GM12878 (cell line): Measurements from ENCODE around the gene ADAMTS4. TPM values are rescaled to one million over a fixed set of nuclear protein-coding genes. Genes with fewer than 3 reads are reported as not detected.

Experiments
- ATAC-seq: fragments of 200-7000 bp; cut with Tn5 transposase; 3 replicates; pipeline ENCODE4 v1.9.1; 2020; ENCODE audit warnings: mild to moderate bottlenecking, moderate library complexity
- BruUV-seq: library from RNA; stranded (reverse); fragments of 400-500 nt; replicated peaks from 2 replicates; lab custom pipeline; 2021; lab: Mats Ljungman, UMichigan
- CTCF ChIA-PET: fragments of 300-600 bp; sonication (Branson Sonifier 250); formaldehyde crosslinking; extraction: SDS; loops from one replicate; lab custom pipeline; 2021; ENCODE audit warnings: inconsistent platforms; lab: Yijun Ruan, JAX
- POLR2A ChIA-PET: fragments of 350-600 bp; formaldehyde crosslinking; extraction: SDS; loops from one replicate; lab custom pipeline; 2021; ENCODE audit warnings: inconsistent platforms; lab: Charles Lee
- RAD21 ChIA-PET: fragments of 300-600 bp; sonication (Branson Sonifier 250); formaldehyde crosslinking; loops from one replicate; lab custom pipeline; 2023; ENCODE audit warnings: antibody characterized with exemption; ENCODE audit not compliant: unreplicated experiment; lab: Charles Lee
- SMC1A ChIA-PET: fragments of 300-600 bp; sonication (Branson Sonifier 250); formaldehyde crosslinking; loops from one replicate; lab custom pipeline; 2023; ENCODE audit not compliant: unreplicated experiment, uncharacterized antibody; lab: Charles Lee
- DNase-seq: peaks from one replicate; pipeline ENCODE4 v3.0.0-alpha.2; 2011; ENCODE audit warnings: low read depth, low spot score
- FAIRE-seq: peaks from 3 replicates; lab custom pipeline; 2011; peaks lifted over from hg19 to GRCh38; lab: Jason Lieb, UNC
- H2AFZ ChIP-seq: 2 replicates; pipeline ENCODE4 v1.6.0; 2011; ENCODE audit warnings: low read depth, low read length, control low read depth; ENCODE audit not compliant: control insufficient read depth
- H3K27ac ChIP-seq: 2 replicates; pipeline ENCODE4 v1.5.1; 2011; ENCODE audit warnings: control low read depth; ENCODE audit not compliant: control insufficient read depth, insufficient read depth
- H3K27me3 ChIP-seq, 2 experiments: replicated peaks in 1 of 2; 2 replicates each; pipeline versions ENCODE4 v1.6.0 to v1.6.1; 2011; ENCODE audit warnings: low read length in 1 of 2; ENCODE audit not compliant: control insufficient read depth in 2 of 2, insufficient read depth in 2 of 2
- H3K36me3 ChIP-seq, 2 experiments: 2 replicates each; pipeline ENCODE4 v1.5.1; 2011; ENCODE audit warnings: low read length in 1 of 2; ENCODE audit not compliant: control insufficient read depth in 2 of 2, insufficient read depth in 2 of 2
- H3K4me1 ChIP-seq: 2 replicates; pipeline ENCODE4 v1.6.1; 2011; ENCODE audit warnings: mild to moderate bottlenecking, low read length, moderate library complexity, mixed read lengths; ENCODE audit not compliant: control insufficient read depth, insufficient read depth
- H3K4me2 ChIP-seq: 2 replicates; pipeline ENCODE4 v1.6.0; 2011; ENCODE audit warnings: control low read depth; ENCODE audit not compliant: control insufficient read depth, insufficient read depth
- H3K4me3 ChIP-seq: fragments of 200-600 bp; sonication (generic); 2 replicates; pipeline ENCODE4 v1.5.1; 2016
- H3K79me2 ChIP-seq: 2 replicates; pipeline ENCODE4 v1.6.0; 2011; ENCODE audit warnings: low read length; ENCODE audit not compliant: control insufficient read depth, insufficient read depth
- H3K9ac ChIP-seq: 2 replicates; pipeline ENCODE4 v1.8.0; 2011; ENCODE audit warnings: low read length, control low read depth, mixed read lengths; ENCODE audit not compliant: control insufficient read depth, insufficient read depth
- H3K9me3 ChIP-seq: replicated peaks from 3 replicates; pipeline ENCODE4 v1.5.1; 2011; ENCODE audit warnings: mild to moderate bottlenecking, low read length; ENCODE audit not compliant: control insufficient read depth, insufficient read depth
- H4K20me1 ChIP-seq: 2 replicates; pipeline ENCODE4 v1.6.0; 2011; ENCODE audit not compliant: control insufficient read depth, insufficient read depth
- ATF7 ChIP-seq: fragments of 450-650 bp; IDR thresholded peaks from 2 replicates; pipeline ENCODE4 v1.6.1; 2016; ENCODE audit warnings: low read depth, mild to moderate bottlenecking
- BACH1 ChIP-seq: fragments of 450-650 bp; IDR thresholded peaks from 2 replicates; pipeline ENCODE4 v1.6.1; 2017; ENCODE audit warnings: mild to moderate bottlenecking, borderline replicate concordance
- E2F4 ChIP-seq: IDR thresholded peaks from 2 replicates; pipeline ENCODE4 v1.6.1; 2012; ENCODE audit warnings: low read depth, low read length, improper control_type of control experiment
- GABPA ChIP-seq: IDR thresholded peaks from 2 replicates; pipeline ENCODE4 v1.6.1; 2014; ENCODE audit warnings: antibody characterized with exemption, low read depth, mild to moderate bottlenecking, inconsistent platforms
- IRF3 ChIP-seq: fragments of 450-650 bp; IDR thresholded peaks from 2 replicates; pipeline ENCODE4 v1.6.1; 2014; ENCODE audit warnings: mild to moderate bottlenecking
- LARP7 ChIP-seq: fragments of 450-650 bp; IDR thresholded peaks from 2 replicates; pipeline ENCODE4 v1.6.1; 2017; ENCODE audit warnings: mild to moderate bottlenecking
- MEF2A ChIP-seq: IDR thresholded peaks from 2 replicates; pipeline ENCODE4 v1.6.1; 2011; ENCODE audit warnings: low read depth, mild to moderate bottlenecking, low read length, moderate library complexity; ENCODE audit not compliant: insufficient read depth
- NFYA ChIP-seq: IDR thresholded peaks from 2 replicates; pipeline ENCODE4 v1.6.1; 2011; ENCODE audit warnings: low read depth, mild to moderate bottlenecking, low read length, improper control_type of control experiment, borderline replicate concordance
- TCF12 ChIP-seq: IDR thresholded peaks from 2 replicates; pipeline ENCODE4 v1.6.1; 2011; ENCODE audit warnings: low read depth, mild to moderate bottlenecking, low read length
- ZBED1 ChIP-seq: IDR thresholded peaks from 2 replicates; pipeline ENCODE4 v1.6.1; 2016; ENCODE audit warnings: borderline replicate concordance
- ZBTB4 ChIP-seq: fragments of 450-650 bp; formaldehyde crosslinking; IDR thresholded peaks from 2 replicates; pipeline ENCODE4 v1.4.0; 2022; ENCODE audit warnings: mild to moderate bottlenecking, moderate library complexity
- ZBTB40 ChIP-seq: fragments of 450-650 bp; IDR thresholded peaks from 2 replicates; pipeline ENCODE4 v1.6.1; 2016; ENCODE audit warnings: mild to moderate bottlenecking, moderate library complexity, borderline replicate concordance
- WGBS: methylation state at CpG from one replicate; pipeline ENCODE4 v1.1.6; 2016; ENCODE audit warnings: low lambda C conversion rate; ENCODE audit not compliant: insufficient replicate concordance, insufficient coverage; ENCODE audit errors: missing lambda C conversion rate; 5-methylcytosine and 5-hydroxymethylcytosine counted together
- in situ Hi-C: fragments of 300-500 bp; cut with MboI; formaldehyde crosslinking; loops from 9 replicates; pipeline ENCODE4 v1.14.3; 2018; ENCODE audit warnings: mixed read lengths
- intact Hi-C: fragments of 100-400 bp; cut with micrococcal nuclease; formaldehyde crosslinking; loops from one replicate; pipeline ENCODE4 v1.14.2; 2022; ENCODE audit not compliant: unreplicated experiment
- polyA plus RNA-seq, 11 experiments: library from polyadenylated mRNA; depleted of rRNA in 4 of 11; unstranded in 6 of 11; stranded (reverse) in 5 of 11; fragments of >200 nt; fragmentation: Nextera tagmentation in 4 of 11; fragmentation: Illumina TruSeq in 1 of 11; extraction: Ambion mirVana in 4 of 11; extraction: Trizol in 1 of 11; gene quantifications; 1 replicate in 1 of 11; 2 replicates in 10 of 11; pipeline versions ENCODE4 v1.2.1 to v1.2.3, GENCODE V29; 2011 to 2016; ENCODE audit warnings: inconsistent platforms in 2 of 11, missing spikeins in 2 of 11, low read depth in 1 of 11
- total RNA-seq, 4 experiments: library from RNA; depleted of rRNA in 3 of 4; stranded (reverse); fragments of >200 nt in 3 of 4; fragmentation: Illumina TruSeq in 1 of 4; extraction: Trizol in 1 of 4; gene quantifications; 2 replicates each; pipeline versions ENCODE4 v1.2.1 to v1.2.3, GENCODE V29; 2013 to 2021

Gene ADAMTS4
- total and polyA plus RNA-seq, 10 of the 15 experiments (the other 5 are each of a cell fraction or from before 2014, with no cell fraction given): 0.01 to 0.13 (median 0.05) TPM; not detected in 2

GRCh38 chr1:161206411-161207140 lies 7.7 kb upstream of the ADAMTS4 start:
- no peak overlapping the region for H2AFZ ChIP-seq
- no peak overlapping the region for H3K27ac ChIP-seq
- no peaks in the 10 kb centered on the region for H4K20me1 ChIP-seq
- no peaks in the 10 kb centered on the region for H3K9me3 ChIP-seq
- CTCF ChIA-PET: interaction anchor here (0.8 to 13.6 kb wide), 8 partner anchors 12 to 177 kb away, joined by 3 to 385 read pairs (median 10); partner anchors contain the start of genes APOA2, FCER1G, PPOX and TOMM40L
- no peak for ATAC-seq
- DNase-seq: no peak
- BruUV-seq: no TSS peak
- no peak overlapping the region for H3K4me3 ChIP-seq
- peaks cover 20% of the 10 kb centered on the region for H3K79me2 ChIP-seq
- peaks cover 10% of the 10 kb centered on the region for H3K4me1 ChIP-seq
- no peaks in the 10 kb centered on the region for H3K27me3 ChIP-seq
- no peak overlapping the region for H3K9ac ChIP-seq
- intact Hi-C loops (loop anchor here (5.0 kb wide), 2 partner anchors 86 to 176 kb away; no protein-coding TSS in a partner anchor), in situ Hi-C loops (no loop called here)
- peaks cover 9 to 27% of the 10 kb centered on the region in 2 experiments; a peak in 3 of 4 replicates for H3K36me3 ChIP-seq
- no peak for FAIRE-seq
- RAD21 ChIA-PET: interaction anchor here (1.0 to 6.6 kb wide), 3 partner anchors 19 to 176 kb away, joined by 3 to 72 read pairs (median 5); partner anchors contain the start of gene TOMM40L
- H3K4me2 ChIP-seq: no peak overlapping the region
- WGBS: 90% methylated on average over 12 of the region's 12 CpGs
- POLR2A ChIA-PET: interaction anchor here (1.0 to 1.6 kb wide), 5 partner anchors 12 to 53 kb away, joined by 3 to 4 read pairs (median 4); partner anchors contain the start of genes PCP4L1, TOMM40L and UFC1
- SMC1A ChIA-PET: interaction anchor here (0.6 to 8.1 kb wide), 9 partner anchors 11 to 333 kb away, joined by 3 to 66 read pairs (median 8); partner anchors contain the start of gene TOMM40L
- TF ChIP-seq NFYA (no peak), ZBTB40 (no peak), ZBTB4 (no peak), ZBED1 (no peak), E2F4 (no peak), BACH1 (no peak), MEF2A (no peak), TCF12 (no peak), LARP7 (no peak), ATF7 (no peak), IRF3 (no peak), GABPA (no peak)
